Right ventricle myocardium inferior (tissue), 1 donor: ENCODE measurements around the gene CR1. TPM values are rescaled to one million over a fixed set of nuclear protein-coding genes. Genes with fewer than 3 reads are reported as not detected.

Source experiments
- total RNA-seq: library from RNA; stranded (reverse); fragmentation: NEBNext Ultra II Directional; extraction: Animal tissue kit (Norgen Biotek cat#: 25700); gene quantifications from one replicate; pipeline ENCODE4 v1.2.1, GENCODE V29; 2021
- donor health status: DM: no; HTN: yes; CAD: no; lungs with severe emphysema.

CR1 gene
- total RNA-seq, 1 donor from 2014 or later = 2.9 TPM

Other genes starting within 250 kb of the CR1 start
- 68.9 TPM for gene CD55, start 174.5 kb upstream of the CR1 start, total RNA-seq
- not detected for gene CR2, start 41.8 kb upstream of the CR1 start, total RNA-seq
- not detected for gene CR1L, start 149.0 kb downstream of the CR1 start, total RNA-seq